Mesenchymal stem cell (in vitro differentiated cells and primary cell): Measurements from ENCODE around the gene ACOD1.

Source experiments
- DNase-seq: peaks from one replicate; pipeline ENCODE4 v3.0.0-alpha.2; 2013
- H2AFZ ChIP-seq: one replicate; pipeline ENCODE4 v1.6.1; 2013; ENCODE audit warnings: low read depth, mild to moderate bottlenecking, control low read depth, inconsistent platforms, low read length, moderate library complexity
- H2AK5ac ChIP-seq: 2 replicates; pipeline ENCODE4 v1.6.1; 2013; ENCODE audit warnings: low read length, moderate library complexity, mild to moderate bottlenecking, inconsistent platforms; ENCODE audit not compliant: severe bottlenecking
- H2BK120ac ChIP-seq: one replicate; pipeline ENCODE4 v1.6.1; 2013; ENCODE audit warnings: low read depth, mild to moderate bottlenecking, inconsistent platforms, low read length, moderate library complexity
- H2BK12ac ChIP-seq, 2 experiments: one replicate each; pipeline ENCODE4 v1.6.1; 2013; ENCODE audit warnings: inconsistent platforms in 2 of 2, low read length in 2 of 2, mild to moderate bottlenecking in 2 of 2, moderate library complexity in 2 of 2, control low read depth in 1 of 2
- H2BK15ac ChIP-seq: one replicate; pipeline ENCODE4 v1.6.1; 2013; ENCODE audit warnings: mild to moderate bottlenecking, low read depth, inconsistent platforms; ENCODE audit not compliant: poor library complexity, severe bottlenecking
- H2BK5ac ChIP-seq: 2 replicates; pipeline ENCODE4 v1.6.1; 2013; ENCODE audit warnings: low read depth, mild to moderate bottlenecking, low read length, control low read depth, inconsistent platforms; ENCODE audit not compliant: poor library complexity, severe bottlenecking
- H3K14ac ChIP-seq, 2 experiments: one replicate each; pipeline ENCODE4 v1.6.1; 2013; ENCODE audit warnings: inconsistent platforms in 2 of 2, low read length in 2 of 2, control low read depth in 1 of 2, mild to moderate bottlenecking in 1 of 2, moderate library complexity in 1 of 2
- H3K18ac ChIP-seq, 2 experiments: one replicate each; pipeline ENCODE4 v1.6.1; 2013; ENCODE audit warnings: inconsistent platforms in 2 of 2, low read length in 2 of 2, control low read depth in 1 of 2, low read depth in 1 of 2, mild to moderate bottlenecking in 1 of 2
- H3K23ac ChIP-seq, 2 experiments: one replicate each; pipeline ENCODE4 v1.6.1; 2013; ENCODE audit warnings: inconsistent platforms in 2 of 2, low read length in 2 of 2, mild to moderate bottlenecking in 2 of 2, moderate library complexity in 2 of 2, control low read depth in 1 of 2
- H3K27ac ChIP-seq: 2 replicates; pipeline ENCODE4 v1.5.1; 2013; ENCODE audit warnings: mild to moderate bottlenecking, moderate library complexity, low read length, control low read depth, inconsistent platforms; ENCODE audit not compliant: poor library complexity, severe bottlenecking
- H3K27me3 ChIP-seq, 2 experiments: 2 replicates each; pipeline versions ENCODE4 v1.6.1 to v1.7.0; 2013; ENCODE audit warnings: low read length in 2 of 2, mild to moderate bottlenecking in 2 of 2, moderate library complexity in 2 of 2, control low read depth in 1 of 2, inconsistent platforms in 1 of 2; ENCODE audit not compliant: control insufficient read depth in 1 of 2, insufficient read depth in 1 of 2
- H3K36me3 ChIP-seq, 2 experiments: 2 replicates each; pipeline versions ENCODE4 v1.6.1 to v1.7.0; 2013; ENCODE audit warnings: low read length in 2 of 2, control low read depth in 1 of 2, inconsistent platforms in 1 of 2, low read depth in 1 of 2, mild to moderate bottlenecking in 1 of 2; ENCODE audit not compliant: insufficient read depth in 2 of 2, control insufficient read depth in 1 of 2
- H3K4ac ChIP-seq, 2 experiments: one replicate each; pipeline ENCODE4 v1.6.1; 2013; ENCODE audit warnings: inconsistent platforms in 2 of 2, low read length in 2 of 2, mild to moderate bottlenecking in 2 of 2, moderate library complexity in 2 of 2, control low read depth in 1 of 2, low read depth in 1 of 2
- H3K4me1 ChIP-seq: 2 replicates; pipeline ENCODE4 v1.6.1; 2013; ENCODE audit warnings: low read depth, low read length, control low read depth; ENCODE audit not compliant: control insufficient read depth, insufficient read depth
- H3K4me2 ChIP-seq: 2 replicates; pipeline ENCODE4 v1.6.1; 2013; ENCODE audit warnings: low read length, mild to moderate bottlenecking, inconsistent platforms; ENCODE audit not compliant: poor library complexity, severe bottlenecking
- H3K4me3 ChIP-seq, 2 experiments: 2 replicates each; pipeline versions ENCODE4 v1.5.1 to v1.7.0; 2013; ENCODE audit warnings: low read length in 2 of 2, mild to moderate bottlenecking in 2 of 2, control low read depth in 1 of 2, low read depth in 1 of 2; ENCODE audit not compliant: insufficient read depth in 1 of 2
- H3K79me1 ChIP-seq: replicated peaks from 2 replicates; pipeline ENCODE4 v1.6.1; 2013; ENCODE audit warnings: mild to moderate bottlenecking, control low read depth, low read length, inconsistent platforms; ENCODE audit not compliant: poor library complexity, severe bottlenecking
- H3K9ac ChIP-seq: 2 replicates; pipeline ENCODE4 v1.7.0; 2013; ENCODE audit warnings: mild to moderate bottlenecking, low read length, moderate library complexity
- H3K9me3 ChIP-seq: 2 replicates; pipeline ENCODE4 v1.7.0; 2013; ENCODE audit warnings: mild to moderate bottlenecking, low read length; ENCODE audit not compliant: control insufficient read depth
- H4K8ac ChIP-seq: one replicate; pipeline ENCODE4 v1.6.1; 2013; ENCODE audit warnings: inconsistent platforms, mild to moderate bottlenecking, low read length, moderate library complexity
- H4K91ac ChIP-seq: one replicate; pipeline ENCODE4 v1.6.1; 2013; ENCODE audit warnings: mild to moderate bottlenecking, low read length, inconsistent platforms
- WGBS: methylation state at CpG from one replicate; pipeline ENCODE4 v1.1.7; 2013; ENCODE audit warnings: mixed read lengths; 5-methylcytosine and 5-hydroxymethylcytosine counted together

Gene ACOD1

GRCh38 chr13:76969488-76970365, 21.4 kb downstream of the ACOD1 start:
- 77% methylated on average over 5 of the region's 5 CpGs for WGBS
- no peaks in the 10 kb centered on the region for H3K9me3 ChIP-seq
- H3K23ac ChIP-seq = no peak overlapping the region
- H4K8ac ChIP-seq = no peak overlapping the region
- H2BK12ac ChIP-seq = no peak overlapping the region
- H3K18ac ChIP-seq = no peak overlapping the region
- no peak overlapping the region for H4K91ac ChIP-seq
- H3K4me1 ChIP-seq = no peaks in the 10 kb centered on the region
- H2AFZ ChIP-seq = no peak overlapping the region
- no peaks in the 10 kb centered on the region for H3K79me1 ChIP-seq
- peaks cover 3 to 5% of the 10 kb centered on the region in 2 experiments for H3K27me3 ChIP-seq
- H3K4me2 ChIP-seq = no peak overlapping the region
- DNase-seq = no peak
- no peak overlapping the region for H2BK15ac ChIP-seq
- no peak overlapping the region for H3K4me3 ChIP-seq
- no peak overlapping the region for H2BK5ac ChIP-seq
- no peak overlapping the region for H3K27ac ChIP-seq
- H2BK120ac ChIP-seq = no peak overlapping the region
- H3K36me3 ChIP-seq = no peaks in the 10 kb centered on the region
- H3K14ac ChIP-seq = no peak overlapping the region
- H2AK5ac ChIP-seq = no peak overlapping the region
- no peak overlapping the region for H3K4ac ChIP-seq
- H3K9ac ChIP-seq = no peak overlapping the region

- Histone ChIP-seq H2BK120ac (no peak overlapping the region), H3K36me3 (no peaks in the 10 kb centered on the region), H4K8ac (no peak overlapping the region), H3K9me3 (no peaks in the 10 kb centered on the region), H3K4me3 (no peak overlapping the region), H3K14ac (no peak overlapping the region), H2AK5ac (no peak overlapping the region), H3K4me2 (no peak overlapping the region), H2BK12ac (no peak overlapping the region), H3K23ac (no peak overlapping the region), H2AFZ (no peak overlapping the region), H2BK15ac (no peak overlapping the region), H3K4me1 (no peaks in the 10 kb centered on the region), H3K9ac (no peak overlapping the region), H3K4ac (no peak overlapping the region), H4K91ac (no peak overlapping the region), H3K79me1 (no peaks in the 10 kb centered on the region), H2BK5ac (no peak overlapping the region), H3K27ac (no peak overlapping the region), H3K27me3 (peaks cover 3 to 8% of the 10 kb centered on the region in 2 experiments), H3K18ac (no peak overlapping the region)
- 96% methylated on average over 3 of the region's 3 CpGs for WGBS
- no peak for DNase-seq
These were observed 22.9 kb downstream of the ACOD1 start for GRCh38 chr13:76971215-76971614.

GRCh38 chr13:76971851-76972829, 23.8 kb downstream of the ACOD1 start:
- no peak overlapping the region for H3K4me3 ChIP-seq
- H4K8ac ChIP-seq = no peak overlapping the region
- no peak overlapping the region for H2BK5ac ChIP-seq
- no peak overlapping the region for H2BK120ac ChIP-seq
- no peak overlapping the region for H2AK5ac ChIP-seq
- DNase-seq = no peak
- no peaks in the 10 kb centered on the region for H3K36me3 ChIP-seq
- H2BK12ac ChIP-seq = no peak overlapping the region
- H3K9me3 ChIP-seq = no peaks in the 10 kb centered on the region
- no peak overlapping the region for H3K4ac ChIP-seq
- no peak overlapping the region for H4K91ac ChIP-seq
- WGBS = 67% methylated on average over 16 of the region's 19 CpGs
- no peaks in the 10 kb centered on the region for H3K79me1 ChIP-seq
- H3K23ac ChIP-seq = no peak overlapping the region
- H3K14ac ChIP-seq = no peak overlapping the region
- H3K9ac ChIP-seq = no peak overlapping the region
- no peak overlapping the region for H2BK15ac ChIP-seq
- H3K4me1 ChIP-seq = peaks cover 2% of the 10 kb centered on the region
- H3K27me3 ChIP-seq = peaks cover 4 to 11% of the 10 kb centered on the region in 2 experiments
- H3K4me2 ChIP-seq = no peak overlapping the region
- H3K18ac ChIP-seq = no peak overlapping the region
- no peak overlapping the region for H3K27ac ChIP-seq
- H2AFZ ChIP-seq = no peak overlapping the region
